AG20443 (cell line): ENCODE measurements around the gene RADIL.
A peak's percentile ranks its signal among the peaks of the same experiment; 100 is the strongest.

Experiments used
- DNase-seq: peaks from one replicate; pipeline ENCODE4 v3.0.0; 2012; ENCODE audit warnings: low spot score, mixed read lengths

Gene RADIL

DNA sequence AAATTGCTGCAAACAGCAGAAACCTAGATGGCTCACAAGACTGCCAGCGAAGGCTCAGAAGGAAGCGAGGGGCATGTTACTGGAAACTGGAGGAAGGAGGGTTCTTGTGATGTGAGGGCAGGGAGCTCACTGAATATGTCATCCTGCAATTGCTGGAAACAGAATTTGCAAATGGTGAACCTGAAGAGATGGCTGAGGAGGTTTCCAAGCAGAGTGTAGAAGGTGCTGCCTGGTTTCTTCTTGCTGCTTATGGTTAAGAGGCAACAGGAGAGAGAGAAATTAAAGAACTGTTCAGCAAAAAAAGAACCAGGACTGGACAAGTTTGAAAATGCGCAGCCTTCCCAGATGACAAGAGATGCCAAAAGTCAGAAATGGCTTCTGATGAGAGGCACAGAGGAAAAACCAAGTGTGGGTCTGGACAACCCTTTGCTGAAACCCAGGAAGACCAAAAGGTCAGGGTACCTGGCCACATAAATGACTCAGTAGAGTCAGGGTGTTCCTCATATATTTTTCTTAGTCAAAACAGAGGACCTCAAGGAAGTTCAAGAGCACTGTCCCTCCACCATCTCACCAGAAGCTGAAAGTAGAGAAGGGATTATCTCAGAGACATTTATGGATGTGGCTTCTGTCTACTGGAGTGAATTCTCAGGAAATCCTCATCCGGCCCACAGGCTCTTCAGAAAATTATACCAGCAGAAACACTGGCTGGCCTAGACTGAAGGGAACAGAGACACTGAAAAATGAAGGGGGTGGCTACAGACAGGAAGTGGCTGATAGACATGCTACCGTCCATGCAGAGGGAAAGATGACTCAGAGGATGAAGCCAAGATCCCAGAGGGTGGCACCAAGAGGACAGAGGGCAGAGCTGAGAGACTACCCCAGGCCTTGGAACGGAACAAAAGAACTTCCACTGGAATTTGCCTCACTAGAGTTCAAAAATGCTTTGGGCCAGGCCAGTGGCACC lies 31.8 kb downstream of the RADIL start:
- DNase-seq, result no peak

DNA sequence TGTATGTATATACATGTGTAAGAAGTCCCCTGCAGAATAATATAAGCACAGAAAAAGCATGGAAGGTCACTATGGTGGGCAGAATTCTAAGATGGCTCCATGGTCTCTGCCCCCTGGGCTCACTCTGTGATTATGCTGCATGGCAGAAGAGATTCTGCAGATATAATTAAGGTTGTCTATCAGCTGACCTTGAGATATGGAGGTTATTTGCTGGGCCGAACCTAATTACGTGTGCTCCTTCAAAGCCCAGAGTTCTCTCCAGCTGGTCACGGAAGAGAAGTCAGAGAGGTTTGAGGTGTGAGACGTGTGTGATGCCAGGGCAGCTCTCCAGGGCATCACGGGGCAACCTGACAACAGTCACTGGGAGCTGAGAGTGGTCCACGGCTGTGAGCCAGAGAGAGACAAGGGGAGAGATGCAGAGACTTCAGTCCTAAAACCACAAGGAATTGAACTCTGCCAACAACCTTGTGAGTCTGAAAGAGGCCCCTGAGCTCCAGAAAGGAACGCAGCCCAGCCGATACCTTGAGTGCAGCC lies 33.2 kb downstream of the RADIL start:
- no peak for DNase-seq

DNA sequence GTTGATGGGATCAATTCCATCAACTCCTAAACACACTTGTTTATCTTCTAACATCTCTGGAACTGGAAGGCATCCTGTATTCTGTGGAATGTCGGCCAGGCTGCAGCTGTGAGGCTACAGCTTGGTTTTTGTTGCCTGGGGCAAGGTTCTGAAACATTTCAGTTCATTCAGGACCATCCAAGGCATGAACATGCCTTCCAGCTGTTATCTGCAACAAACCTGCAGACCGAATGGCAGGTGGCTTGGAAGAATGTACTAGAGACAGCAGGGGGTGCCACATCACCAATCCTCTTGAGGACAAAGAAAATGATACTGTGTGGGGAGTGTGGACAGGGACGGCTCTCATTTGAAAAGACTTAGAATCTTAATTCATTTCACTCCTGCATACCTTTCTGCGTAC lies 34.1 kb downstream of the RADIL start:
- peak; percentile 46 for DNase-seq

DNA sequence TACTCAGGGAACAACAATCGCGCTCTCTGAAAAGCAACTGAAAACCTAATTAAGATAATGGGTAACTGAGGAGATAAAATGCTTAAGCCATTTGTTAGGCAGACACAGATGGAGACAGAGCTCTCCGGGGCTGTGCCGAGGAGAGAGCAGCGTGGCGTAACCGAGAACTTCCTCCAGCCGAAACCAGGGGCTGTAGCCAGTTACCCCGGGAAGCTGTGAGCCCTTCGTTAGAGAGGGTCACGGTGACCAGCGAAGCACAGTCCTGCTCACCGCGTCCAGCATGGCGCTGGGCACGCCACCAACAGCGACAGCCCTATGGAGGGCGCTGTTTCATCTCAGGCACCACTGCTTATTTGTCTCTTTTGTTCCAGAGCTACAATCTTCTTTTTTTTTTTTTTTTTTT lies 37.8 kb downstream of the RADIL start:
- peak; percentile 73 for DNase-seq

DNA sequence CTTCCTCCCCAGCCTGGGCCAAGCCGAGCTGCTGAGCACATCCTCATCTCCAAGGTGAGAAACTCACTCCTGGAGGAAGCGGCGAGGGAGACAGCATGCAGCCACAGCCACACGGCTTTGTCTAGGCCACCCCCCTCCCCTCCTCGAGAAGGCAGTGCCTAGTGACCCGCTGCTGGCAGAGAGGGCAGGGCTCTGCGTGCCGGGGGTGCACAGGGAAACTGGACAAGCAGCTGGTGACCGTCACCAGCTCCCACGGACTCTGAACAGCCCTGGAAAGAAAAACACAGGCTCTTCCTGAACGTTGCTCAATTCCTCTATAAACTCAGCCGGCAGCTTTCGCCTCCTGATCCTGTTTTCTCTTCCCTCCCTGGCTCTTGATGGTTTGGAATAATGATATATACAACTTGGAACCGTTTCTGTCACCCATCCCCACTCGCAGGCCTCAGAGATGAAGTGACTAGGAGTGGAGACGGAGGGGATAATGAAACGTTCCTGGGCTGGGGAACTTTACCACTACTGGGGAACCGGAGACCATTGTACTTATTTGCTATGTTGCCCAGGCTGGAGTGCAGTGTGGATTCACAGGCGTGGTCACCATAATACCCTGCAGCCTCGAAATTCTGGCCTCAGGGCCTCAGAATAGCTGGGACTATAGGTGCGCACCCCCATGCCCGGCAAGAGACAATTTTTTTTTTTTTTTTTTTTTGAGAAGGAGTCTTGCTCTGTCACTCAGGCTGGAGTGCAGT lies 41.0 kb downstream of the RADIL start:
- no peak for DNase-seq

DNA sequence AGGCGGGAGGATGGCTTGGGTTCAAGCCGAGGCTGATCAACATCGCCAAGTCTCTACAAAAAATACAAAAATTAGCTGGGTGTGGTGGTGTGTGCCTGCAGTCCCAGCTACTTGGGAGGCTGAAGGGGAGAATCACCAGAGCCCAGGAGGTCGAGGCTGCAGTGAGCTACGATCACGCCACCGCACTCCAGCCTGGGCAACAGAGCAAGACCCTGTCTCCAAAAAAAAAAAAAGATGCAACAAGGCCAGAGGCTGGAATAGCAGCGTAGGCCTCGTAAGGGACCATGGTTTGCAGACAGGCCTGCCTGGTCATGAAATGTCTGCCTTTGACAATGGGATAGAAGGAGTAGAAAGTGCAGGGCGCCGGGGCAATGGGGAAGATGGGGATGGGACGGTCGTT lies 41.7 kb downstream of the RADIL start:
- DNase-seq, result no peak

DNA sequence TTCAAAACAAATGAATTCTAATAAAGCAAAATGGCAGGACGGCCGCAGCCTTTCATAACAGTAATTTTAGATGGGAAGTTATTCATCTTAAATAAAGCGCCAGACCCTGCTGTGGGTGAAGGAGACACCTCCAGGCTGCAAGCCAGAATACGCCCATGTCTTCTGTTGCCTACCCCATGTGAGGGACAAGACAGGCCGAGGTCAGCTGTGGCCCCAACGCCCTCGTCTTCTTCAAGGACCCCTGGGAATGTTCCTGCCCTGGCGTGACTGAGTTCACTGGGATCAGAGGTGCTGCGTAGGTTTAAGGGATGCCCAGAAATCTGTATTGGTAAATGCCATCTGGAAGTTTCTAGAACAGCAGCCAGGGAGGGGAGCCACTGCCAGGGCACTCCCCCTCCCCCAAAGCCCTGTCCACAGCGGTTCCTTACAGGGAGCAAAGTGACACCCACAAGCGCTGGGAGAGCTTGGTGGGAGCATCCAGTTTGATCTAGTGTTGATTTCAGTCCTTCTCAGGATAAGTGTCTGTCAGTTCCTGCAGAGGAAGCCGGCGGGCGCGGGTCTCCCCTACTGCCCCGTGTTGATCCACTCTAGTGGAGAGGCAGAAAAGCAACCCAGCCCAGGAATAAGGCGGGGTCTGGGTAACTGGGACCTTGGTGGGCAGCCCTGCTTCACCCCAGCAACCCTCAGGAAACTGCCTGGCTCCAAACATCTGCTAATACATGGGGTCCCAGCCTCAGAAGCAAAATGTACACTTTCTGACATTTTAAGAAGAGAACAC lies 42.3 kb downstream of the RADIL start:
- DNase-seq, result no peak

DNA sequence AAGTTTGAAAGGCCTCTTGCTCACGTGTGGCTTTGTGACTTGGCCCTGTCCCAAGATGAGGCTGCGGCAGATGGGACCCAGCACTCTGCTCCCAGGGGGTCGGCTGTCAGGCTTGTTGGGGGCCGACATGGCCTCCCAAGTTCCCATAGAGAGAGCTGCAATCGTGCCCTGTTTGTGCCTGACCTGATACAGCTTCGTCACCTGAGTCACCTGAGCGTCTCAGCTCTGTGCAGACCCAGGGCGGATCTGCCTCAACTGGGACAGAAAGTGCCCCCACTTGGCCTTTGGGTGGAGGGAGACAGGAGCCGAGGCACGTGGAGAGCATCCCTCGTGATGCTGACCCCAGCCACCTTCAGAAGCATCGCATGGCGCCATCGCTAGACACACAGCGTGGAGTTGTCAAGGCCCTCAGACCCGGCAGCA lies 43.4 kb downstream of the RADIL start:
- no peak for DNase-seq

DNA sequence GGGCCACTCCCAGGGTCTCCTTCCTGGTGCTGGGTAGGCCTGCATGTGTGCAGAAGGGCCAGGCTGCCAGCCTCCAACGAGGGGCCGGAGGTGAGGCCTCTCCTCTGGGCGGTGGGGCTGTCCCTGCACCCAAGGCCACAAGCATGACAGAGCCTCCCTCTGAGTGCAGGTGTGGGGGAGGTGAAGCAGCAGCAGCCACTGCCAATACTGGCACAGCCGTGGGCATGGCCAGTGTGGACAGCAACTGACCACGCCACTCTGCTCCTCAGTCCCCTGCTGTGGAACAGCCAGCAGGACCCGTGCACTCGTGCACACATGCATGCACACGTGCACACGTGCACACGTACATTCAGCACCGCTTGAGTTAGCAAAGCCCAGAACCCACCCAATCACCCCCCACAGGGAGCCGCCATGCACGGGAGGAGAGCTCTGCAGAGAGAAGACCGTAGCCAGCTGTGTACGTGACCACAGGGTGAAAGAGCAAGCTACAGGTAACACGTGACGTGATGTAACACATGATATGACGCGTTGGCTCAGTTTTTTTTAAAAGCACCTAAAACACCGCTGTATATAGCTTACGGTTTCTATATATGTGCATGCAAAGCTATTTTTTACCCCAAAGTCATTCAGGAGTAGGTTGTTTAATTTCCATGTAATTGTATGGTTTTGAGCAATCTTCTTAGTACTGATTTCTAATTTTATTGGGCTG lies 44.7 kb downstream of the RADIL start:
- DNase-seq, result no peak

DNA sequence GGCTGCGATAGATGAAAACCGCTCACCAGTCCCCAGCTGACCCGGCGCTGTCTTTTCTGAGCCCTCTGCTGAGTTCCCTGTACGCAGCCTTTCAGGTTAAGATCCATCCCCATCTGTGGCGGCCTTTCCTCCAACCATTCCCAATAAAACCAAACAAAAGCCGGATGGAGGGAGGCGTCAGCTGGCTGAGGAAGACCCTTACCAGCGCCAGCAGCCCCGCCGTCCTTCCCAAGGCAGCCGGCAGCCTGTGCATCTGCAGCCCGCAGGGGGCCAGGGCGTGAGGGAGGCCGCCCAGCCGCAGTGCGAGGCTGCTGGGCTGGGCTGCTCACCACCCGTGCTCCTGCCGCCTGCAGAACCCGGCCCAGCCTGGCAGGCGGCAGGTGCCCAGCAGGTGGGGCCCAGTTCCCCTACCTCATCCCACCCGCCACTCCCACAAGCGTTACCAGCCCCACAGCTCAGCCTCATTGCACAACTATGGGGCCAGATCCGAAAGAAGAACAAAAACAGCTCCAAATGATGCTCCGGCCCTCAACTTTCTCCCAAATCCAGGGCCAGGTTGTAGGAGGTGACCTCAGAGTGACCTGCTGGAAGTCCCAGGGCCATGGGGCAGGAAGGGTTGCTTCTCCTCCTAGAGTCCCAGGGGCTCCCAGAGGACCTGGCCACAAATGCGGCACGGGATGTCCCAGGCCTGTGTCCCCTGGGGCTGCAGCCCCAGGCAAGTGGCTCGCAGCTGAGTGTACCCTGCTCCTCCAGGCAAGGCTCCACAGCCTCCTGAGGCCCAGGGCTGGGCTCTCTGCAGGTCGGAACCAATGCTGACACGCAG lies 45.5 kb downstream of the RADIL start:
- no peak for DNase-seq

DNA sequence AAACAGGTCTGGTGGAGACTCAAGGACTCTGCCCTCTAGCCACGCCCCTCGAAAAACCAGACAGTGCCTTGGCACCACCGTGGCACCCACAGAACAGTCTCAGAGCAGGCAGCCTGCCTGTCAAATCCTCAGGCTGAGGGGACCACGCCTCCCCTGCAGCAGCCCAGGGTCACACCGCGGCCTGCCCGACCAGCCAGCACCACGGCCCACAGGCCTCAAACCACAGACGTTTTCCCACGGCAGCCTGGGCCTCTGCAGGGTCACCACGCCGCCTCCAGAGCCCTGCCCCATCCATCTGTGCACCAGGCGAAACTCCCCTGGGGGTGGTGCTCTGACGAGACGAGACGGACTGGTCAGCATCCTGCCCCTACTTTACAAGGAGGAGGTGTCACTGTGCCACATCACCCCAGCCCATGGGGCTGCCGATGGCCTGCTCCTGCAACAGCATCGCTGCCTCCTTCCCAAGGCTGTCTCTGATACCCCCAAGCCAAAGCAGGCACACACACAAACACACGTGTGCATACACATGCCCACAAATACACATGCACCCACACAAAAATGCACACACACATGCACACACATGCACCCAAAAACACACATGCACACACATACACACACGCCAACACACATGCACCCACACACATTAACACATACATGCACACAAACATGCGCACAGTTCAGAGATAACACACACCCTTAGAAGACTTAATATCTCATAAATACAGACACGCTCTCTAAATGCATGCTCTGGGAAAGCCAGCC lies 46.3 kb downstream of the RADIL start:
- no peak for DNase-seq

DNA sequence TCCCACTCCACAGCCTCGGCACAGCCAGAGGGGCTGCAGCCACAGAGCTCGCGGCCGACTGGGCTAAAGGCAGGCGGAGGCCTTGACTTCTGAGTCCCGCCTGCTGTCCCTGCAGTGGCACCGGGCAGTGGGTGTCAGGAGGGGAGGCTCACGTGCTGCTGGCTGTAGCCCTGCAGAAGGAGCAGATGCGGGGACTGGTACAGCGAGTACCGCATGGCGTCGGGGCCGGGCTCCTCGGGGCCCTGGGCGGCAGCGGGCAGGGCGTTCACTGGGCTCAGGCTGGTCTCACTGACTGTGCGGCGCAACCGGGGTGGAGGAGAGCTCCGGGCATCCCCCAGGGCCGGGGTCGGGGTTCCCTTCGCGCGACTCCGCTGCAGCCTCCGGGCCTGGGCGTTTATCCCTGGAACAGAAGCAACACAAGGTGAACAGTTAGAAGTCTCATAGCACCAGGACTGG lies 47.3 kb downstream of the RADIL start:
- DNase-seq, result no peak

DNA sequence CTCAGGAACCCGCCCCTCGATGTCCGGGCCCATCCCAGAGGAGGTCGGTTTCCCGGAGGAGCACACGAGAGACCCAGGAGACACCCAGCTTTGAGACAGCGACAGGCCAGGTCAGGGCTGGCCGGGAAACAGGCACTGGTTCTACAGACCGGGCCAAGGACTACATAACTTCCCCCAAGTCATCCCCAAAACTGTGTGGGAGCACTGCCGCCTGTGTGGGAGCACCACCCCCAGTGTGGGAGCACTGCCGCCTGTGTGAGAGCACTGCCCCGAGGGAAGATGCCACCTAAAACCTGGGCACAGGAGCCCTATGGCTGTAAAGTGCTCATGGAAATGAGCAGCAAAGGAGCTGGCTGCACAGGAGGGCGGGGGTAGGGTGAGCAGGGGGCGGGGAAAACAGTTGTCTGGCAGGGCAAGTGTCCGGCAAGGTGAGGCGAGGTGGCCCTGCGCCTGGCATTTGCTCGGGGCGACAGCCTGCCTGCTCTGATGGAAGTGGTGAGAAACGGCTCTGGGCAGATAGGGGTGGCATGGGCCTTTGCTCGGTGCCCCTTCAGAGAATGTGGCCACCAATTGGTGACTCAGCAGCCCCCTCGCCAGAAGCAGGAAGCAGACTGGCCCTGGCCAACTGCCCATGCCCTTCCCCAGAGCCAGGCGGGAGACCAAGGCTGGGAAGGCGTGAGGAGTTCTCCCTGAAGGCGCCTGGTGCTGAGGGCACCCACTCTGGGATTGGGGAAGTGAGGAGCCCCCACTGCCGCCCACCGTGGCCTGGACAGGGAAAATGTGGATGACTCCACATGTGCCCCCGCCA lies 47.9 kb downstream of the RADIL start:
- DNase-seq, result no peak

DNA sequence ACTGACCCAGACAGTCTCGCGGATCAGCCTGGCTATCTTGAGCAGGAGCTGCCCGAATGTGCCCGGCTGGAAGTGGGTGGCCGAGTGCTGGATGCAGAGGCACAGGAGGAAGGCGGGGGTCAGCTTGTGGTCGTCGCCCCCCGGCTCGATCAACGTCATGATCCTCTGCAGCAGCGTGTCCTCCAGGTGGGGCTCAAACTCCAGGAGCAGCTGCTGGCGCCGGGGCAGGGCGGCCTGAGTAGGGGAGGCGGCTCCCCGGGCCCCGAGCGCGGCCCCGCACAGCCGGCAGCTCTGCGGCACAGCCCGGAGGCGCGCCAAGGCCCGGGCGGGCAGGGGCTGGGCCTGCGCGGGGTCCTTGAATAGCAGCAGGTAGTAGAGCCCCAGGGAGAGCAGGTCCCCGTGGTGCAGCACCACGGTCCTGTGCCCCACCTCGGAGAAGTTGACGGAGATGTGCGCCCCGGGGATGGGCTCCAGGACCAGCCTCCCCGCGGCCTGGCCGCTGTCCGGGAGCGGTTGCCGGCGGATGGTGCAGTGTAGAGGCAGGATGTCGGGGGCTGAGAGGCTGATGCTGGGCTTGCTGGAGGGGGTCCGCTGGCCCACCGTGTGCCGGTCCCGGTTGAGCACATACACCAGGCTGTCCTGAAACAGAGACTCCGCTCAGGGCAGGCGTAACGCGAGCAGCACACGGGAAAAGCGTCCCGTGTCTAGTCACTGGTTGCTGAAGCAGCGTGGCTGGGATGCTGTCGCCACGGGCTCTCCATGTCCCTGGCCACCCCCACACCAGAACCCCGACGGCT lies 48.7 kb downstream of the RADIL start:
- DNase-seq, result no peak

DNA sequence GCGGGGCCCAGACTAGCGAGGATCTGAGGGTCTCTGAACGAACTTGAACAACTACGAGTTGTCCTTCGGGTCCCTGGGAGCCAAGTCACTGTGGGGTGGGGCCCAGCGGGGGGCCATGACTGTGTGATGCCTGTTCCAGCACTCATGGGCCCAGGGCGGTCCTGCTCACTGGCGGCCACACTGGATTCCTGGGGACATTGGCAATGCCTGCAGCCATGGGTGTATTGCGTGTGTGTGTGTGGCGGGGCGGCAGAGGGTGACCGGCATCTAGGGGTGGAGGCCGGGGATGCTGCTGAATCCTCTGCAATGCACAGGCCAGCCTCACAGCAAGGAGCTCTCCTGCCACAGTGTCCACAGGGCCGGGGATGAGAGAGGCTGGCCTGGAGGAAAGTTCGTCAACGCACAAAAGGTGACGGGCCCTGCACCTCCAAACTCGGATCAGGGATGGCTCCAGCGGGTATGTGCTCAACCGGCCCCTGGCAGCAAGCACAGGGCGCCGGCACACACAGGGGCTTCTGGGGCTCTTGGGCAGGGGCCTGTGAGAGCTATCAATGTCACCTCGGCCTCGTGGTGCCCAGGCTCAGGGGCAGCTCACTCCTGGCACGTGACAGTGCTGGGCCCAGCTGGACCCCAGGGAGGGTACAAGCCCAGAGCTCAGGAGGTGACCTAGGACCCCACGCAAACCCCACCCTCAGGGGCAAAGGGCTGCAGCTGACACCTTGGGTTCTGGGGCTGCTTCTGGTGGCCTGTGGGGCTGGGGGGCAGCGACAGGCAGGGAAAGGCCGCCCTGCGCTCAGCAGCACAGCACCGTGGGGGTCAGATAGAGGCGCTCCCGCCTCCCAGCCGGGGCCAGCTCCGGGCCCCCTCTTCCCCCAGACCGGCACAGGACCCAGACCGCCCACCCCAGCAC lies 49.6 kb downstream of the RADIL start:
- DNase-seq, result no peak

DNA sequence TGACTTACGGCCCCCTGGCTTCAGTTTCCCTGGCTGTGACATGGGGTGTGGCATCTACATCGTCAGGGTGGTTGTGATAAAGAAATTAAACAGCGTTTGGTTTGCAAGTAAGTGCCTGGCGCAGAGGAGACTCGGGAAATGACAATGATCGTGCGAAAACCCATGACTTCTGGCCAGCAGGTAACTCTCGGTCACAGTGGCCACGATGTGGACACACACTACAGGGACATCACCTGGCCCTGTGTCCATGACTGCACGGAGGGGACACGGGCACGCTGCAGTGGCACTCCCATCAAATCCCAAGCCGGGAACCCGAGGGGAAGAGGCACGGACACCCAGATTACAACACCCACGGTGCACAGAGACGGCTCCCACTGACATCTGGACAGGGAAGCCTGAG lies 50.3 kb downstream of the RADIL start:
- DNase-seq, result no peak

DNA sequence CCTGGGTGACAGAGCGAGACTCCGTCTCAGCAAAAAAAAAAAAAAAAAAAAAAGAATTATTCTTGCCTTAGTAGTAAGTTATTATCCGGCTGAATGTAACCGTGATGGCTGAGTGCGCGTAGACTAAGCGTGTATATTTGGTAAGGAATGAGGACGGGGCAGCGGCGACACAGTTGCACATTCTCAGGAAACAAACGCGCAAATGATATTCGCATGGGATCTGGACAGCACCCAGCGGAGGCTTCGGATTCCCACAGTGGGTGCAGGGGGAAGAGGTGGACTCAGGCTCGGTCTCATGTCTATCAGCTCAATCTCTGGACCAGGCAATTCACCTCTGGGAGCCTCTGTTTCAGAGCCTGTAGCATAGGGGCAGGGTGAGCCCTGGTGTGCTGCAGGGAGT lies 50.8 kb downstream of the RADIL start:
- DNase-seq, result no peak
